ENCODE results near the gene MBNL1. TPM values are rescaled to one million over a fixed set of nuclear protein-coding genes. Genes with fewer than 3 reads are reported as not detected.

The MBNL1 gene
- total RNA-seq, 2 donors from 2014 or later, result 199 to 327 TPM

GRCh38 chr3:152255290-152255689 is 13.4 kb upstream of the MBNL1 start:
- no peaks in the 10 kb centered on the region for H3K36me3 ChIP-seq
- TF ChIP-seq CTCF (IDR thresholded peaks at IDR 0.05), result no peak
- no peaks in the 10 kb centered on the region for H3K27me3 ChIP-seq
- H3K27ac ChIP-seq, result no peak overlapping the region
- H3K4me1 ChIP-seq, result peaks cover 0 to 25% of the 10 kb centered on the region in 2 donors
- no peak overlapping the region for H3K4me3 ChIP-seq
- DNase-seq (ENCODE audit: low spot score), result no peak
- no peaks in the 10 kb centered on the region for H3K9me3 ChIP-seq

DNA sequence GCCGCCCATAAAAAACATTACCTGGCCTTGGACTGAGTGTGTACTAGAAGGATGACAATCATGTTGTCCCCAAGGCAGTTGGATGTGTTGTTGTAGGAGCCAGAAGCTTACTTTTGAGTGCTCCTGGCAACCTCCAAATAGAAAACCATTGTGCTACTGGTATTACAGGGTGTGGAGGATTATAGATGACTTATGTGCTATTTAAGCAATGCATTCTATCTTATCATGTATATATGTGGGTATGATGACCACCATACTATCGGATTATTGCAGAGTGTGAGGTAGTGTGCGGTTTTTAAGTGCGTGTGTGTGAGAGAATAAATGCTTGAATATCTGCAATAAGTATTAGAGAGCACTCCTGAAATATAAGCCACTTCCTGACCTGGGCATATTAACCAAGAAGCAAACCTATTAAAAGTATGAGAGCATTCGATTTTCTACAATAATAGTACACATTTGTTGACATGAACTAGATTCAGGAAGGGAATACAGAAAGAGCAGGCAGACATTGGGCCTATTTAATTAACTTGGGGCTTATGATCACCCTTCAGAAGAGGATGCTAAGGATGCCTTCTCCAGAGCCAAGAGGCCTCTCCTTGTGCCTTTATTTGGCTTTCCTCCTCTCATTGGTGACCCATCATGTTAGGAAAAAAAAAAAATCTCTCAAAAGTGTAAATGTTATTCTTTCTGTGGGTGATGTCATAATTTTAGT is 11.7 kb upstream of the MBNL1 start:
- H3K4me3 ChIP-seq, result no peak overlapping the region
- no peak for TF ChIP-seq CTCF (IDR thresholded peaks at IDR 0.05)
- no peaks in the 10 kb centered on the region for H3K9me3 ChIP-seq
- no peaks in the 10 kb centered on the region for H3K36me3 ChIP-seq
- peaks cover 0 to 25% of the 10 kb centered on the region in 2 donors for H3K4me1 ChIP-seq
- no peaks in the 10 kb centered on the region for H3K27me3 ChIP-seq
- no peak overlapping the region for H3K27ac ChIP-seq
- no peak for DNase-seq (ENCODE audit: low spot score)

- H3K4me1 ChIP-seq, result peaks cover 0 to 25% of the 10 kb centered on the region in 2 donors
- DNase-seq (ENCODE audit: low spot score), result no peak
- no peaks in the 10 kb centered on the region for H3K27me3 ChIP-seq
- H3K36me3 ChIP-seq, result no peaks in the 10 kb centered on the region
- no peak for TF ChIP-seq CTCF (IDR thresholded peaks at IDR 0.05)
- peak overlapping the region in 1 of 2 donors; percentile 13 for H3K27ac ChIP-seq
- no peaks in the 10 kb centered on the region for H3K9me3 ChIP-seq
- H3K4me3 ChIP-seq, result no peak overlapping the region
These were observed 11.1 kb upstream of the MBNL1 start for GRCh38 chr3:152257563-152258035.

- TF ChIP-seq CTCF (IDR thresholded peaks at IDR 0.05), result no peak
- no peak overlapping the region for H3K4me3 ChIP-seq
- no peaks in the 10 kb centered on the region for H3K9me3 ChIP-seq
- H3K36me3 ChIP-seq, result no peaks in the 10 kb centered on the region
- peaks cover 0 to 25% of the 10 kb centered on the region in 2 donors for H3K4me1 ChIP-seq
- H3K27me3 ChIP-seq, result no peaks in the 10 kb centered on the region
- peak overlapping the region; percentile 13 to 33 for H3K27ac ChIP-seq
- peak; percentile 87 for DNase-seq (ENCODE audit: low spot score)
These were observed 10.0 kb upstream of the MBNL1 start for GRCh38 chr3:152258448-152259393.

DNA sequence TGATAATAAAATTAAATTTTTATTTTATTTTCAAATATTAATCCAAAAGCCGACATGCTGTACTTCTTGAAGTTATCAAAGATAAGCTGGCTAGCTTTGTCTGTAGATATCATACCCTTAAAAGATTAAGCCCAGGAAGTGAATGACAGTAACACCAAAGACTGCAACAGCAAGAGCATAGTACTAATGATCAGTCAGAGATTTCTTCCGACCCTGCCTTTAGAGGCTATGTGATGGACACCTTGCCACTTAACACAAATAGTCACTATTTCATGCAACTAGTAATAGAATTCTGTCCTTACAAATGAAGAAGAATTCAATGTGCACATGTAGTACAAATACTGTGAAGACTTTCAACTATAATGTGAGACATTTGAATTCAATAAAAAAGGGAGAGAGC is 9.3 kb upstream of the MBNL1 start:
- no peak for DNase-seq (ENCODE audit: low spot score)
- no peaks in the 10 kb centered on the region for H3K27me3 ChIP-seq
- no peak for TF ChIP-seq CTCF (IDR thresholded peaks at IDR 0.05)
- no peaks in the 10 kb centered on the region for H3K36me3 ChIP-seq
- no peak overlapping the region for H3K27ac ChIP-seq
- no peaks in the 10 kb centered on the region for H3K9me3 ChIP-seq
- peaks cover 0 to 33% of the 10 kb centered on the region in 2 donors for H3K4me1 ChIP-seq
- H3K4me3 ChIP-seq, result no peak overlapping the region

Measured in right atrium auricular region (tissue), 2 donors.